Fibroblast of mammary gland (primary cell): Measurements from ENCODE around the gene CHST11.

Experiments used
- DNase-seq: peaks from one replicate; pipeline ENCODE4 v3.0.0-alpha.2; 2010; ENCODE audit warnings: low read depth
- H3K4me3 ChIP-seq: 2 replicates; pipeline ENCODE4 v1.5.1; 2011; ENCODE audit warnings: low read depth, mild to moderate bottlenecking, low read length, moderate library complexity; ENCODE audit not compliant: control insufficient read depth
- TF ChIP-seq, protein P1 (sequence below): conservative IDR thresholded peaks from 2 replicates; pipeline ENCODE4 v1.5.1; 2011; ENCODE audit warnings: low read depth, low read length, inconsistent platforms; ENCODE audit not compliant: control insufficient read depth, insufficient read depth

CHST11 gene

DNA sequence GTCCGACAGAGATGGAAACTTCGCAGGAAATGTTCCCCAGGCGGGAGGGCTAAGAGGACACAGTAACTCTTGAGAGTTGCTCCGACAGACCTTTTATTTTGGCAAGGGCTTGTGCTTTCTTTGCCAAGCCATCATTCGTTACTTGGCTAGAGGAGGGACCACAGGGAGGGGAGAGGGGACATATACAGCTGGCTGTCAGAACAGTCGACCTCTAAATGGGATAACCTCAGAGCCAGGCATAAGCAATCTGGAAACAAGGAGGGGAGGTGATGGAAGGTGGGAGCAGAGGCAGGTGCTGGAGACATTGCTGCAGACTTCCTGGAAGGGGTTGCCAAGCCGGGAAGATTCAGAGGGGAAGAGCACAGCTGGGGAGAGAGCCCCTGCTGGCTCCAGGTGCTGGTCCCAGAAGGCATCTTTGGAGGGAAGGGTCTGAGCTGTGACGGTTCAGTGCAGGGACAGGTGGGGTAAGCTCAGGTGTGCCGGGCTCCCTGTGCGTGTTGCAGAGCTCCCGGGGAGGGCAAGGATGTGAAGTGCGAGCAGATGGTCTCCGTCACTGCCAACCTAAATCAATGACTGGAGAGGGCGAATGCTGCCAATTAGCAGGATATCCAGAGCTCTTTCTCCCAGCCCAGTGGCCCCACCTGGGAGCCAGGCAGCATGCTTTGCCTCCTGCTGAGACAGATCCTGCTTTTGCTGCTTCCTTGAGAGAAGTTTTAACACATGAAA lies 50.1 kb downstream of the CHST11 start:
- no peak for DNase-seq
- TF ChIP-seq, protein P1, sequence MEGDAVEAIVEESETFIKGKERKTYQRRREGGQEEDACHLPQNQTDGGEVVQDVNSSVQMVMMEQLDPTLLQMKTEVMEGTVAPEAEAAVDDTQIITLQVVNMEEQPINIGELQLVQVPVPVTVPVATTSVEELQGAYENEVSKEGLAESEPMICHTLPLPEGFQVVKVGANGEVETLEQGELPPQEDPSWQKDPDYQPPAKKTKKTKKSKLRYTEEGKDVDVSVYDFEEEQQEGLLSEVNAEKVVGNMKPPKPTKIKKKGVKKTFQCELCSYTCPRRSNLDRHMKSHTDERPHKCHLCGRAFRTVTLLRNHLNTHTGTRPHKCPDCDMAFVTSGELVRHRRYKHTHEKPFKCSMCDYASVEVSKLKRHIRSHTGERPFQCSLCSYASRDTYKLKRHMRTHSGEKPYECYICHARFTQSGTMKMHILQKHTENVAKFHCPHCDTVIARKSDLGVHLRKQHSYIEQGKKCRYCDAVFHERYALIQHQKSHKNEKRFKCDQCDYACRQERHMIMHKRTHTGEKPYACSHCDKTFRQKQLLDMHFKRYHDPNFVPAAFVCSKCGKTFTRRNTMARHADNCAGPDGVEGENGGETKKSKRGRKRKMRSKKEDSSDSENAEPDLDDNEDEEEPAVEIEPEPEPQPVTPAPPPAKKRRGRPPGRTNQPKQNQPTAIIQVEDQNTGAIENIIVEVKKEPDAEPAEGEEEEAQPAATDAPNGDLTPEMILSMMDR: no peak
- no peak overlapping the region for H3K4me3 ChIP-seq

DNA sequence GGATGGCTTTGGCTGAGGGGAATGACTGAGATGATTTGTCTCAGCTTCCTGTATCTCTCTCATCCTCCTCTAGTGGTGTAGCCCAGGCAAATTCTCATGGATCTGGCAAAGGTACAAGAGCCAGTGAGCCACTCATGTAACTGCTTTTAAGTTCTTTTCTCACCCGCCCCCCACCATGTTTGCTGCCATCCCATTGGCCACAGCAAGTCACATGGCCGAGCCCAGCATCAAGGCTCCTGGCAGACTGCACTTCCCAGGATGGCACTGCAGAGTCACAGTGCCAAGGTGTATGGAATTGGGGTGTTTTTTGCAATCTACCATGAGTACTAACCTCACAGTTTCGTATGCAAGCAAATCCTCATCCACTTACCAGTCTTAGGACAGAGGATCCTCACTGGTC lies 50.9 kb downstream of the CHST11 start:
- peak; percentile 38 for DNase-seq
- no peak overlapping the region for H3K4me3 ChIP-seq
- TF ChIP-seq, protein P1: no peak

GRCh38 chr12:104508752-104509446 lies 52.2 kb downstream of the CHST11 start:
- TF ChIP-seq, protein P1: no peak

GRCh38 chr12:104510145-104510872 lies 53.6 kb downstream of the CHST11 start:
- TF ChIP-seq, protein P1: no peak
- H3K4me3 ChIP-seq: no peak overlapping the region
- no peak for DNase-seq

More at GRCh38 chr12:104508752-104509446, 52.2 kb downstream of the CHST11 start:
- no peak for DNase-seq
- H3K4me3 ChIP-seq: no peak overlapping the region

- DNase-seq: no peak
- TF ChIP-seq, protein P1: no peak
These were observed 54.2 kb downstream of the CHST11 start for GRCh38 chr12:104510873-104511440.

DNA sequence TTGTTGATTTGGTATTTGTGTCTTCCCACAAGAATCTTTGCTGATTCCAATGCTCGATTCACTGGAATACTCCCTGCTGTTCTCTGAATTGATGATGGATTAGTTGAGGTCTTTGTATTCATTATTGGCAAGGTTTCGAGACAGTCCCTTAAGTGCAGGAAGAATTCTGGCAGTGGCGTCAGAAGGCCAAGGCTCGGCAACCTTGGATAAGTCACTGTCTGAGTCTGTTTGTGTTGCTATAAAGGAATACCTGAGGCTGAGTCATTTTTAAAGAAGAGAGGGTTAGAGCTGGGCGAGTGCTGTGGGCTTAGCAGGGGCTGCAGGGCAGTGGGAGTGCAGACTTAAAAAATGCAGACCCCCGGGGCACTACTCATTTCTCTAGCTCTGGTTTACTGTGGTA lies 56.9 kb downstream of the CHST11 start:
- TF ChIP-seq, protein P1: no peak
- no peak overlapping the region for H3K4me3 ChIP-seq
- DNase-seq: peak; percentile 36

More at GRCh38 chr12:104510873-104511440, 54.2 kb downstream of the CHST11 start:
- H3K4me3 ChIP-seq: no peak overlapping the region
